Cardiac fibroblast (primary cell): Measurements from ENCODE around the gene PDE11A.

ENCODE experiments used
- DNase-seq, 2 donors: peaks; one replicate each; pipeline versions ENCODE4 v3.0.0 to v3.0.0-alpha.2; 2010; ENCODE audit warnings: low read depth in 2 of 2
- H3K4me3 ChIP-seq, 2 donors: replicated peaks in 1 of 2; 1 replicate in 1 of 2; 2 replicates in 1 of 2; pipeline ENCODE4 v1.5.1; 2011; ENCODE audit warnings: low read depth in 2 of 2, low read length in 2 of 2, mild to moderate bottlenecking in 2 of 2, moderate library complexity in 1 of 2
- TF ChIP-seq, protein P1 (sequence below): IDR thresholded peaks from one replicate; pipeline ENCODE4 v1.5.1; 2011; ENCODE audit warnings: low read depth, mild to moderate bottlenecking, low read length, inconsistent platforms

PDE11A gene

DNA sequence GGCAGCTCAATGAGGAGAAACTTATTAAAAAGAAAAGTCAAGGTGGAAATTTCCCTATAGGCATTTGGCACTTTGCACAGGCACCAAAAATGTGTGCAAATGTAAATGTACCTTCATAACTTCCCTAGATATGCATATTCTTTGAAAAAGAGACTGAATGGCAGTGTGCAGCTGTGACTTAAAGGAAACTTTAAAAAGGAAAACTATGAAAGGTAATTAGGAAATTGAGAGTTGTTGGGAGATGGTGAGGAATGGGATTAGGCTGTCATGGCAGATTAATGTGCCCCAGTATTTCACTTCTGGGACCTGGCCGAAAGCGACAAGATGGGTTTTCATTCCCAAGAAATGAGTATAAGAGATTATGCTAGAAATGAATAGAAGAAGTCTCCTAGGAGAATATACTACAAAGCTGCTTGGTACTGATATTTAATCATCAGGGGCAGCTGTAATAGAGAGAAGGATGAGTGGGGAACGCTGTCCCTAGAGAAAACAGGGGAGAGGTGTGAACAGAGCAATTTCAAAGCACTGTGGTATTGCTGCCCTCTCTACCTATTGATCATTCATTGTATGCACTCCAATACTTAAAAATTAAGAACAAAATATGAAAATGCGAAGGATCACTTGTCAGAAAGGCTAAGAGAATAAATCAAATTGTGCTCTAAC lies 366.9 kb downstream of the PDE11A start:
- TF ChIP-seq, protein P1, sequence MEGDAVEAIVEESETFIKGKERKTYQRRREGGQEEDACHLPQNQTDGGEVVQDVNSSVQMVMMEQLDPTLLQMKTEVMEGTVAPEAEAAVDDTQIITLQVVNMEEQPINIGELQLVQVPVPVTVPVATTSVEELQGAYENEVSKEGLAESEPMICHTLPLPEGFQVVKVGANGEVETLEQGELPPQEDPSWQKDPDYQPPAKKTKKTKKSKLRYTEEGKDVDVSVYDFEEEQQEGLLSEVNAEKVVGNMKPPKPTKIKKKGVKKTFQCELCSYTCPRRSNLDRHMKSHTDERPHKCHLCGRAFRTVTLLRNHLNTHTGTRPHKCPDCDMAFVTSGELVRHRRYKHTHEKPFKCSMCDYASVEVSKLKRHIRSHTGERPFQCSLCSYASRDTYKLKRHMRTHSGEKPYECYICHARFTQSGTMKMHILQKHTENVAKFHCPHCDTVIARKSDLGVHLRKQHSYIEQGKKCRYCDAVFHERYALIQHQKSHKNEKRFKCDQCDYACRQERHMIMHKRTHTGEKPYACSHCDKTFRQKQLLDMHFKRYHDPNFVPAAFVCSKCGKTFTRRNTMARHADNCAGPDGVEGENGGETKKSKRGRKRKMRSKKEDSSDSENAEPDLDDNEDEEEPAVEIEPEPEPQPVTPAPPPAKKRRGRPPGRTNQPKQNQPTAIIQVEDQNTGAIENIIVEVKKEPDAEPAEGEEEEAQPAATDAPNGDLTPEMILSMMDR: no peak
- no peak for DNase-seq
- H3K4me3 ChIP-seq: no peak overlapping the region

DNA sequence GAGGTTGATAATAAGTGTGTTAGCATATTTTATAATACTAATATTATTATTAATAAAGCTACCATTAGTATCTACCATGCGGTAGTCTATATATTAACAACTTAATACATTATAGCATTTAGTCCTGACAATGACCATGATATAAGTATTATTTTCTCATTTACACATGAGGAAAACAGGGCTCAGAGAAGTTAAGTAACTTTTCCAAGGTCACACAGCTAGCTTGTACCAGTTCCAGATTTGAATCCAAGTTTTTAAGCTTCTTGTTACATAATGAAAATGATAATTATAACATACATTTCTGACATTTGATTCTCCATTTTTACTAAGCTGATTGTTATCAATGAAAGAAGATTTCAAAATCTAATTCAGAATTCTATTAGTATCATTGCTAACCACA lies 369.4 kb downstream of the PDE11A start:
- no peak for DNase-seq
- TF ChIP-seq, protein P1: no peak
- no peak overlapping the region for H3K4me3 ChIP-seq

DNA sequence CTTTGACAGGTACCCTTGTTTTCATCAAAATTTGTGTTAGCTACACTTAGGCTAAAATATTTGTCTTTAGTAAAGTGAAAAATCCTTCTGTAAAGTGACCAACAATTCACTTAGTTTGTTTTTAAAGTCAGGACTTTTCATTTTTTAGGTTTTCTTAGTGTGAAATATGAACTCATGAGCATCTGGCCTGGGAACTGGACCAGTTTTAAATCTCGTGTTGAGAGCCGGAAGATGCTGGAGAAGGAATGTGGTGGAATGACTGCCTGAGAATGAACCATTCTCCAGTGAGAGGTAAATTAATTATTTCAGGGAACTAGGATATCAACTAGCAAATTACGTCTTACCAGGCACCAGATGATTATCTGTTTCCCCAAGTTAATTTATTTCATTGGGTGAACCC lies 374.3 kb downstream of the PDE11A start:
- no peak for DNase-seq
- TF ChIP-seq, protein P1: no peak
- no peak overlapping the region for H3K4me3 ChIP-seq

DNA sequence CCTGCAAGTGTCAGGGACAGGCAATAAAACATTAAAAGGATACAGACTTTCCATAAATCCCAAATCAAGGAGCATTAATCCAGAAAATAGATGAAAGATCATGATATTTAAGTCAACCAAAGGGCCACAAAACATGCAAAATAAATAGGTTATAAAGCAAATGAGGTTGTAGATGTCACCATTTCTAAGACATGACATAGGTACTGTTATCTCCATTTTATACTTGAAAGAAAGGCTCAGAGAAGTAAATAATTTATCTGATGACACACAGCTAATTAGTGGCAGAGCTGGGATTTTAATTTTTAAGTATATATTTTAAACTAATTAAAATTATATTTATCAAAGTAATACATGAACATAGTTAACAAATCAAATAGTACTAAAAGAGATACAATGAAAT lies 378.2 kb downstream of the PDE11A start:
- TF ChIP-seq, protein P1: no peak
- no peak for DNase-seq
- H3K4me3 ChIP-seq: no peak overlapping the region

DNA sequence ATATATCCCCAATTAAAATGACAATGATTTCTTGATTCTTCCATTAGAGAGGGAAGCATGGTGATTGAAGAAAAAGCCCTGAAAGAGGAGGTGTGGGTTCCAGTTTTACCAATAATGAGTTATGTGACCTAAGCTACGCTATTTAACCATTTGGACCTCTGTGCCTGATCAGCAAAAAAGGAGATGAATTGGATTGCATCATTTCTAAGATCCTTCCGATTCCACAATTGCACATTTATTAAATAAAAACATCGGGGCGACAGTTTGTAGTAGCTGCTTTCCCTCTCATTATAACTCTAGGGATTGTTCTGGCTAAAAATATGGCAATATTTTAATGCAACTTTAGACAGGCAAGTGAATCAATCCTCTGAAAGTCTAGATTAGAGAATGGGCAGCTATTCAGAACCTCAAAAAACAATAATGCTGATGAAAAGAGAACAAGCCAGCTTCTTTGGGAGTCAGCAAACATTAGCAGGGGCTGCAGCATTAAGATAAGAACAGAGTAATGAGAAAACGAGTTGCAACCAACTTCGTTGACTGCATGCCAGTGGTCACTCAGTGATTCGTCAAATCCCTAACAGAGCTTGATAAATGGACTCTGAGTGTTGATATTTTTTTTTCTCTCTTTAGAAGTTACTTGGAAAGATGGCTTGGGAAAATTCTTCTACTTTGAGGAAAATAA lies 378.8 kb downstream of the PDE11A start:
- TF ChIP-seq, protein P1: no peak
- peak in 1 of 2 donors; percentile 19 for DNase-seq
- H3K4me3 ChIP-seq: no peak overlapping the region

DNA sequence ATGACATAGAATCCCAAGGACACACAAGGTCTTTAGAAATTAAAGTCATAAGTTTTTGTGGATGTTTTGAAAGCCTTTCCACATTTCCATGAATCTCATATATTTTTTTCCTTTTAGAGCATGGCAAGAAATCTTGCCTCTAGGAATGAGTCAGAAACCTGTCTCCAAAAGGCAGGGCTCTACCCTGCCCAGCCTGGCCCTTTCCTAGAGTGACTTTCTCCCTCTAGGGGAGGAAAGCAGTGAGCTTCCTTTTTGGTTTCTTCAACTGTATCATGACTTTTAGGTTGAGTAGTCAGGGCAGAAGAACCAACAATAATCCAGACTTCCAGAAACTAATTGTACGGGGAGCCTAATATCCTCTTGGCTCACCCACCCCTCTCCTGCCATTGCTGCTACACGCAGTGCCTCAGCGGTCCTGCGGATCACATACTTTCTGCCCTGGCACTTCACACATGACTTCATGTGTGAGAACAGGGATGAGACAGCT lies 379.8 kb downstream of the PDE11A start:
- no peak overlapping the region for H3K4me3 ChIP-seq
- TF ChIP-seq, protein P1: no peak
- no peak for DNase-seq
